Body of pancreas (tissue), 4 donors: ENCODE measurements around the gene LEFTY1.

Experiments
- CTCF ChIP-seq, 7 experiments: fragments of 450-650 bp in 4 of 7; fragments of 200-600 bp in 3 of 7; sonication (generic) in 3 of 7; IDR thresholded peaks; one replicate each; pipeline ENCODE4 v1.5.1; 2016 to 2019; ENCODE audit warnings: antibody characterized with exemption in 7 of 7
- POLR2A ChIP-seq, 3 donors: fragments of 450-650 bp; IDR thresholded peaks; one replicate each; pipeline ENCODE4 v1.6.1; 2016; ENCODE audit warnings: antibody characterized with exemption in 3 of 3, mild to moderate bottlenecking in 2 of 3

DNA sequence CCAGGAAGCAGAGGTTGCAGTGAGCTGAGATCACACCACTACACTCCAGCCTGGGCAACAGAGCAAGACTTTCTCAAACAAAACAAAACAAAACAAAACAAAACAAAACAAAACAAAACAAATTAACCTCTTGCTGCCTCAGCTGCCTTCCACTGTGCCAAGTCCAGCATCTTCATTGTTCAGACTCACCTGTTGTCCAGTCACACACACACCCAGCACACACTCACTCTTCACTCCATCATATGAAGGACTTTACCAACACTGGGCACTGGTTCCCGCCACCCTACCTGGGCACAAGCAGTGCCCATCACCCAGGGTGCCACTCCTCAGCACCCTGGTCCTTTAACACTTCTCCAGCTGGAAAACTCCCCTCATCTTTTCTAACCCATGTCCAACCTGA is 20.5 kb upstream of the LEFTY1 start:
- TF ChIP-seq POLR2A (IDR thresholded peaks at IDR 0.05) (no peak), CTCF (IDR thresholded peaks at IDR 0.05) (no peak)
